ENCODE data around the gene OTUD7B.
"Not testable (repeated sequence)": the region's sequence is repeated elsewhere in the genome, so short reads cannot be mapped to it uniquely, and the experiment has no call there.

OTUD7B gene

GRCh38 chr1:150010393-150011115 is at the start of gene OTUD7B:
OTUD7B (minus strand) TSS chr1:150010726; CDS start chr1:149977510, 33,216 bp downstream.
- DNase-seq, result peak; percentile 79

- DNase-seq, result no peak
Measured at GRCh38 chr1:150060260-150060659, 49.7 kb upstream of the OTUD7B start.

- no peak for DNase-seq
Measured at GRCh38 chr1:150056407-150056806, 45.9 kb upstream of the OTUD7B start.

- DNase-seq, result not testable (repeated sequence)
Measured at GRCh38 chr1:150055507-150055906, 45.0 kb upstream of the OTUD7B start.

GRCh38 chr1:150053926-150054325 is 43.4 kb upstream of the OTUD7B start:
- no peak for DNase-seq

- DNase-seq, result not testable (repeated sequence)
Measured at GRCh38 chr1:150051905-150052412, 41.4 kb upstream of the OTUD7B start.

GRCh38 chr1:150051089-150051373 is 40.5 kb upstream of the OTUD7B start:
- no peak for DNase-seq

GRCh38 chr1:150049926-150050325 is 39.4 kb upstream of the OTUD7B start:
- no peak for DNase-seq

- DNase-seq, result no peak
Measured at GRCh38 chr1:150034336-150034735, 23.8 kb upstream of the OTUD7B start.

GRCh38 chr1:150028322-150028721 is 17.8 kb upstream of the OTUD7B start:
- no peak for DNase-seq

- DNase-seq, result no peak
Measured at GRCh38 chr1:150024156-150024555, 13.6 kb upstream of the OTUD7B start.

GRCh38 chr1:150022357-150022756 is 11.8 kb upstream of the OTUD7B start:
- no peak for DNase-seq

- DNase-seq, result no peak
Measured at GRCh38 chr1:150021191-150021694, 10.7 kb upstream of the OTUD7B start.

GRCh38 chr1:150020711-150021110 is 10.2 kb upstream of the OTUD7B start:
- DNase-seq, result no peak

- no peak for DNase-seq
Measured at GRCh38 chr1:150018165-150018564, 7.6 kb upstream of the OTUD7B start.

- no peak for DNase-seq
Measured at GRCh38 chr1:150017206-150017750, 6.8 kb upstream of the OTUD7B start.

- no peak for DNase-seq
Measured at GRCh38 chr1:150015651-150016131, 5.2 kb upstream of the OTUD7B start.

GRCh38 chr1:150012611-150013010 is 2.1 kb upstream of the OTUD7B start:
- no peak for DNase-seq

GRCh38 chr1:150009604-150010392 is 728 bp downstream of the OTUD7B start:
- DNase-seq, result peak; percentile 34 to 59

- DNase-seq, result no peak
Measured at GRCh38 chr1:150008699-150009098, 1.8 kb downstream of the OTUD7B start.

GRCh38 chr1:150006881-150007421 is 3.6 kb downstream of the OTUD7B start:
- DNase-seq, result no peak

- DNase-seq, result no peak
Measured at GRCh38 chr1:150005606-150006005, 4.9 kb downstream of the OTUD7B start.

GRCh38 chr1:150003801-150004200 is 6.7 kb downstream of the OTUD7B start:
- DNase-seq, result no peak
